ENCODE data around the gene CCDC27. TPM values are rescaled to one million over a fixed set of nuclear protein-coding genes. Genes with fewer than 3 reads are reported as not detected.

Gene CCDC27
- polyA plus RNA-seq, 10 donors: 0.09 to 0.30 (median 0.16) TPM; not detected in 1

- peak in 1 of 3 donors; percentile 59 for DNase-seq
Measured at GRCh38 chr1:3717715-3718601, 34.3 kb upstream of the CCDC27 start.

- no peak for DNase-seq
Measured at GRCh38 chr1:3718764-3719163, 33.5 kb upstream of the CCDC27 start.

- DNase-seq: no peak
Measured at GRCh38 chr1:3721955-3722465, 30.2 kb upstream of the CCDC27 start.

- no peak for DNase-seq
Measured at GRCh38 chr1:3722846-3723245, 29.4 kb upstream of the CCDC27 start.

- peak; percentile 43 to 76 (median 70) for DNase-seq
Measured at GRCh38 chr1:3724416-3725030, 27.7 kb upstream of the CCDC27 start.

GRCh38 chr1:3725366-3725765, 26.9 kb upstream of the CCDC27 start:
- no peak for DNase-seq

GRCh38 chr1:3727042-3727824, 25.0 kb upstream of the CCDC27 start:
- DNase-seq: no peak

GRCh38 chr1:3727825-3728776, 24.1 kb upstream of the CCDC27 start:
- no peak for DNase-seq

- no peak for DNase-seq
Measured at GRCh38 chr1:3729594-3730542, 22.4 kb upstream of the CCDC27 start.

GRCh38 chr1:3730543-3731247, 21.6 kb upstream of the CCDC27 start:
- DNase-seq: no peak

- DNase-seq: peak in 1 of 3 donors; percentile 60
Measured at GRCh38 chr1:3731583-3732433, 20.4 kb upstream of the CCDC27 start.

GRCh38 chr1:3732434-3733093, 19.7 kb upstream of the CCDC27 start:
- DNase-seq: peak in 1 of 3 donors; percentile 67

GRCh38 chr1:3733094-3733882, 19.0 kb upstream of the CCDC27 start:
- DNase-seq: no peak

GRCh38 chr1:3733883-3734589, 18.2 kb upstream of the CCDC27 start:
- DNase-seq: no peak

- DNase-seq: no peak
Measured at GRCh38 chr1:3734602-3735001, 17.6 kb upstream of the CCDC27 start.

All from muscle of back (tissue), 11 donors.